PC-3 (cell line): ENCODE results near the gene FN1. TPM values are rescaled to one million over a fixed set of nuclear protein-coding genes. Genes with fewer than 3 reads are reported as not detected.

Experiments used
- ATAC-seq: fragments of 200-7000 bp; cut with Tn5 transposase; 2 replicates; pipeline ENCODE4 v1.9.1; 2020; ENCODE audit warnings: mild to moderate bottlenecking, moderate library complexity
- BruUV-seq: library from RNA; stranded (reverse); fragments of 400-500 nt; replicated peaks from 2 replicates; lab custom pipeline; 2021; lab: Mats Ljungman, UMichigan
- CTCF ChIA-PET: fragments of 300-600 bp; sonication (Branson Sonifier 250); formaldehyde crosslinking; loops from one replicate; lab custom pipeline; 2022; ENCODE audit warnings: antibody characterized with exemption; lab: Charles Lee
- POLR2A ChIA-PET: fragments of 300-600 bp; sonication (Branson Sonifier 250); formaldehyde crosslinking; loops from one replicate; lab custom pipeline; 2022; ENCODE audit warnings: antibody characterized with exemption; ENCODE audit not compliant: unreplicated experiment; lab: Charles Lee
- DNase-seq: peaks from one replicate; pipeline ENCODE4 v3.0.0-alpha.2; 2015
- H2AFZ ChIP-seq: fragments of 300-600 bp; sonication (generic); 2 replicates; pipeline ENCODE4 v1.6.0; 2016; ENCODE audit warnings: antibody characterized with exemption, low read length
- H3F3A ChIP-seq: fragments of 300-600 bp; sonication (generic); one replicate; pipeline ENCODE4 v1.6.0; 2017; ENCODE audit warnings: antibody characterized with exemption, low read length, control low read depth, mild to moderate bottlenecking; ENCODE audit not compliant: unreplicated experiment
- H3K27ac ChIP-seq: fragments of 300-600 bp; sonication (generic); 2 replicates; pipeline ENCODE4 v1.5.1; 2016; ENCODE audit warnings: mild to moderate bottlenecking, low read length
- H3K27me3 ChIP-seq: fragments of 300-600 bp; sonication (generic); 2 replicates; pipeline ENCODE4 v1.6.1; 2016; ENCODE audit warnings: low read length, mixed read lengths
- H3K36me3 ChIP-seq: fragments of 300-600 bp; sonication (generic); 2 replicates; pipeline ENCODE4 v1.6.1; 2016; ENCODE audit warnings: low read depth, mixed run types, low read length, mixed read lengths
- H3K4me1 ChIP-seq: fragments of 300-600 bp; sonication (generic); 2 replicates; pipeline ENCODE4 v1.5.1; 2016; ENCODE audit warnings: low read length; ENCODE audit not compliant: insufficient read depth
- H3K4me2 ChIP-seq: fragments of 300-600 bp; sonication (generic); 2 replicates; pipeline ENCODE4 v1.6.0; 2016; ENCODE audit warnings: low read length
- H3K4me3 ChIP-seq: fragments of 300-600 bp; sonication (generic); 2 replicates; pipeline ENCODE4 v1.5.1; 2016; ENCODE audit warnings: mild to moderate bottlenecking, low read length, mixed read lengths
- H3K79me2 ChIP-seq: fragments of 300-600 bp; sonication (generic); 2 replicates; pipeline ENCODE4 v1.6.1; 2017; ENCODE audit warnings: low read length, mixed read lengths
- H3K9ac ChIP-seq: fragments of 300-600 bp; sonication (generic); 2 replicates; pipeline ENCODE4 v1.6.0; 2016; ENCODE audit warnings: mild to moderate bottlenecking, low read length
- H3K9me2 ChIP-seq: fragments of 300-600 bp; sonication (generic); replicated peaks from 2 replicates; pipeline ENCODE4 v1.6.1; 2016; ENCODE audit warnings: mixed run types, low read length, mixed read lengths
- H3K9me3 ChIP-seq: fragments of 300-600 bp; sonication (generic); 2 replicates; pipeline ENCODE4 v1.6.1; 2016; ENCODE audit warnings: low read length, mixed read lengths
- H4K20me1 ChIP-seq: fragments of 300-600 bp; sonication (generic); 2 replicates; pipeline ENCODE4 v1.6.1; 2016; ENCODE audit warnings: low read length, mixed read lengths
- CTCF ChIP-seq: fragments of 300-600 bp; sonication (generic); conservative IDR thresholded peaks from 2 replicates; pipeline ENCODE4 v1.5.1; 2017; ENCODE audit warnings: antibody characterized with exemption, low read depth, mild to moderate bottlenecking, low read length
- EZH2 ChIP-seq: fragments of 300-600 bp; sonication (generic); IDR thresholded peaks from one replicate; pipeline ENCODE4 v1.6.1; 2017; ENCODE audit warnings: antibody characterized with exemption, mild to moderate bottlenecking, low read length; ENCODE audit not compliant: unreplicated experiment
- EZH2phosphoT487 ChIP-seq: fragments of 300-600 bp; sonication (generic); IDR thresholded peaks from 2 replicates; pipeline ENCODE4 v1.6.1; 2018; ENCODE audit warnings: mild to moderate bottlenecking, antibody characterized with exemption, low read length, borderline replicate concordance
- intact Hi-C: fragments of 100-400 bp; cut with micrococcal nuclease; formaldehyde crosslinking; loops from 2 replicates; pipeline ENCODE4 v1.9.0; 2023
- total RNA-seq: library from RNA; depleted of rRNA; stranded (reverse); fragments of >200 nt; gene quantifications from 2 replicates; pipeline ENCODE4 v1.2.3, GENCODE V29; 2014

FN1 gene
- total RNA-seq, 1 experiment from 2014 or later: 220 TPM

- H4K20me1 ChIP-seq: no peaks in the 10 kb centered on the region
- CTCF ChIA-PET: no interaction called here
Measured at GRCh38 chr2:215370112-215370965, 65.5 kb downstream of the FN1 start.

GRCh38 chr2:215369181-215369760, 66.6 kb downstream of the FN1 start:
- Histone ChIP-seq H3K79me2 (no peaks in the 10 kb centered on the region), H2AFZ (no peak overlapping the region), H3K9me2 (no peaks in the 10 kb centered on the region), H4K20me1 (no peaks in the 10 kb centered on the region), H3K9me3 (no peaks in the 10 kb centered on the region), H3K27ac (no peak overlapping the region), H3K36me3 (peaks cover 63% of the 10 kb centered on the region), H3F3A (no peaks in the 10 kb centered on the region), H3K4me2 (no peak overlapping the region), H3K4me1 (no peaks in the 10 kb centered on the region), H3K27me3 (no peaks in the 10 kb centered on the region), H3K9ac (no peak overlapping the region), H3K4me3 (no peak overlapping the region)
- no peak for ATAC-seq
- DNase-seq: no peak
- no TSS peak for BruUV-seq
- POLR2A ChIA-PET: no interaction called here
- CTCF ChIA-PET: no interaction called here
- TF ChIP-seq EZH2 (no peak), EZH2phosphoT487 (no peak), CTCF (no peak)
- intact Hi-C loops: no loop called here

More at GRCh38 chr2:215370112-215370965, 65.5 kb downstream of the FN1 start:
- no TSS peak for BruUV-seq
- no peak overlapping the region for H2AFZ ChIP-seq
- H3K27ac ChIP-seq: no peak overlapping the region
- H3K9ac ChIP-seq: no peak overlapping the region
- H3K36me3 ChIP-seq: peaks cover 63% of the 10 kb centered on the region
- POLR2A ChIA-PET: no interaction called here
- H3K4me1 ChIP-seq: no peaks in the 10 kb centered on the region
- no peaks in the 10 kb centered on the region for H3K27me3 ChIP-seq
- H3K4me3 ChIP-seq: no peak overlapping the region
- H3K9me3 ChIP-seq: no peaks in the 10 kb centered on the region
- H3K9me2 ChIP-seq: no peaks in the 10 kb centered on the region
- intact Hi-C loops: no loop called here
- H3K79me2 ChIP-seq: no peaks in the 10 kb centered on the region
- DNase-seq (no peak), ATAC-seq (no peak)
- H3F3A ChIP-seq: no peaks in the 10 kb centered on the region
- H3K4me2 ChIP-seq: no peak overlapping the region
- TF ChIP-seq EZH2: no peak
- no peak for TF ChIP-seq CTCF
- no peak for TF ChIP-seq EZH2phosphoT487

- Histone ChIP-seq H4K20me1 (no peaks in the 10 kb centered on the region), H3K79me2 (no peaks in the 10 kb centered on the region), H3K36me3 (peaks cover 67% of the 10 kb centered on the region), H3K9ac (no peak overlapping the region), H3K4me2 (no peak overlapping the region), H3K27ac (no peak overlapping the region), H3F3A (no peaks in the 10 kb centered on the region), H2AFZ (no peak overlapping the region), H3K27me3 (no peaks in the 10 kb centered on the region), H3K9me3 (no peaks in the 10 kb centered on the region), H3K9me2 (no peaks in the 10 kb centered on the region), H3K4me3 (no peak overlapping the region), H3K4me1 (no peaks in the 10 kb centered on the region)
- TF ChIP-seq CTCF (no peak), EZH2phosphoT487 (no peak), EZH2 (no peak)
- intact Hi-C loops: no loop called here
- ChIA-PET CTCF (no interaction called here), POLR2A (no interaction called here)
- DNase-seq (no peak), ATAC-seq (no peak)
- BruUV-seq: no TSS peak
Measured at GRCh38 chr2:215368493-215368809, 67.4 kb downstream of the FN1 start.
